ENCODE results near the gene ZNF446.
"Not testable (repeated sequence)": the region's sequence is repeated elsewhere in the genome, so short reads cannot be mapped to it uniquely, and the experiment has no call there.

Gene ZNF446

GRCh38 chr19:58475714-58476497 lies at the start of gene ZNF446:
ZNF446 (plus strand) TSS chr19:58476352; CDS start chr19:58477219, 867 bp downstream.
- Histone ChIP-seq H3K9me3 (no peaks in the 10 kb centered on the region), H3K4me1 (peaks cover 9% of the 10 kb centered on the region), H3K27me3 (ENCODE audit: low read depth) (no peaks in the 10 kb centered on the region), H3K4me3 (peak within 1 kb of the TSS; percentile 48), H3K36me3 (replicated peaks) (peaks cover 17% of the 10 kb centered on the region)
- DNase-seq (ENCODE audit: low spot score in 2 of 2): peak; percentile 92 to 97
- in situ Hi-C loops (cut with MboI; ENCODE audit: low sequenced_read_pairs): no loop called here

GRCh38 chr19:58428617-58429016 lies 47.5 kb upstream of the ZNF446 start:
- no peak for DNase-seq (ENCODE audit: low spot score in 2 of 2)
- no peaks in the 10 kb centered on the region for H3K36me3 ChIP-seq (replicated peaks)
- no peak overlapping the region for H3K4me3 ChIP-seq
- H3K9me3 ChIP-seq: peaks cover 8% of the 10 kb centered on the region
- H3K4me1 ChIP-seq: no peaks in the 10 kb centered on the region
- in situ Hi-C loops (cut with MboI; ENCODE audit: low sequenced_read_pairs): no loop called here
- no peaks in the 10 kb centered on the region for H3K27me3 ChIP-seq (ENCODE audit: low read depth)

DNA sequence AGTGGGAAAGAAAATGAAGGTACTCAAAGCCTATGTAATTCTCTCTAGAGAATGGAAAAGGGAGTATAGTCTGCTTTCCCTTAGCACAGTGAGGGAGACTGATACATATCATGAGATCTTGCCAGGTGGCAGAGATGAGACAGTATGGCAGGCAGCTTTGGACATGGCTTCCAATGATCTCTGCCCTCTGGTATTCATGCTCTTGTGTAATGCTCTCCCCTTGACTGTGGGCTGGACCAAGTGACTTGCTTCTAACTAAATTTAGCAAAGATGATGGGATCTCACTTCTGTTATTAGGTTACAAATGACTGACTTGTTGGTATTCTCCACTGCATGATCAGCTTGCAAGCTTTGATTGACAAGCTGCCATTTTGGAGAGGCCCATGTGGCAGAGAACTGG lies 46.4 kb upstream of the ZNF446 start:
- Histone ChIP-seq H3K9me3 (peaks cover 12% of the 10 kb centered on the region), H3K4me3 (no peak overlapping the region), H3K4me1 (no peaks in the 10 kb centered on the region), H3K36me3 (replicated peaks) (no peaks in the 10 kb centered on the region), H3K27me3 (ENCODE audit: low read depth) (no peaks in the 10 kb centered on the region)
- DNase-seq (ENCODE audit: low spot score in 2 of 2): no peak
- in situ Hi-C loops (cut with MboI; ENCODE audit: low sequenced_read_pairs): no loop called here

DNA sequence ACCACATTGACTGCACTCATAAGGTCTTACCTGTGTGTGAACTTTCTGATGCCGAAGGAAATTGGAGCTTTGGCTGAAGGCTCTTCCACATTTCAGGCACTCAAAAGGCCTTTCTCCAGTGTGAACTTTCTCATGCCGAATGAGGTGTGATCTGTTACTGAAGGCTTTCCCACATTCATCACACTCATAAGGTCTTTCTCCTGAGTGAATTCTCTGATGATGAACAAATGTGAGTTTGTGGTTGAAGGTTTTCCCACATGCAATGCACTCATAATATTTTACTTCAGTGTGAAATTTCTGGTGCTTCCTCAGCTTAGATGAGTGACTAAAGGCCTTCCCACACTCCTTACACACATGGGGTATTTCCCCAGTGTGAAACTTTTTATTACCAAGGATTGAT lies 41.9 kb upstream of the ZNF446 start:
- in situ Hi-C loops (cut with MboI; ENCODE audit: low sequenced_read_pairs): no loop called here
- peaks cover 12% of the 10 kb centered on the region for H3K9me3 ChIP-seq
- H3K4me1 ChIP-seq: no peaks in the 10 kb centered on the region
- no peaks in the 10 kb centered on the region for H3K36me3 ChIP-seq (replicated peaks)
- DNase-seq (ENCODE audit: low spot score in 2 of 2): no peak
- no peak overlapping the region for H3K4me3 ChIP-seq
- H3K27me3 ChIP-seq (ENCODE audit: low read depth): no peaks in the 10 kb centered on the region

DNA sequence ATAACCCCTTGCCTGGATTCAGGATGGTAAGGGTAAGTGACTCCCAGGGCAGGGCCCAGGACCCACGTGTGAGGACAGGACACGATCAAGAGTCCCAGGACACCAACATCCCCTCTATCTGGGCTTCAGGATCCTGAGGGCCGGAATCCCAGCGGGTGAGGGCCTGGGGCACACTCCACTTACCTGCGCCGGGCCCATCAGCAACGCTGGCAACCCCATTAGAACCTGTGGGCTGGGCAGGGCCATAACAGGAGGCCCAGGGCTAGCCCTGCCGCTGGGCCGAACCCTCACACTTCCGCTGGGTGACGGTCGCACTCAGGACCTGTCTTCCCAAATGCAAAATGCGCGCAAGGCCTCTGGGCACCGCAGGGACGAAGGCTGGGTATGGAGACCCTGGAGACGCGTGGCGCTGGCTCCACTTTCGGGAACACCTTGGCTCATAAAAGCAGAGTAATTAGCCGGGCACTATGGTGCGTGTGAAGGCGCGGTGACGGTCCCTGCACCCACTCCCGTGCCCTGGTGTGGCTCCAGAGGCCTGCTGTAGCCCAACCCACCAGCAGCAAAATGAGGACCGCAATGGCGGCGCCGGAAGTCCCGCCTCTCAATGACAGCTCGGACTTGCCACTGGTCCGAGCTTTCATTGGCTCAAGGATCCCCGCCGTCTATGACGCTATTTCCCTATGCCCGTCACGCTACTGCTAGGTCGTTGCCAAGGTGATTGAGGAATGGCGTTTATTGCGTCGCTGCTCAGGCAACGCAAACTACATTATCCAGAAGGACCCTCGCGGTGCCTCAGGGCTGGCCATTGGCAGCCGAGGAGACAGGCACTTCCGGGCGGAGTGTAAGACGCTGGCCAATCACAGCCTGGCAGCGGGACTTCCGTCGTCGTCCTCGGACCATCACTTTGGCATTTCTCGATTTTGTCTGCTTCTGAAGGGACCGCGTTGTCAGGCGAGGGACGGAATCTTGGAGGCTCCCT lies 36.3 kb upstream of the ZNF446 start, which contains the start of gene ZNF132:
ZNF132 (minus strand) TSS at position 578 of the 979 bp plus-strand sequence; CDS start at position 246, 332 bp downstream.
- H3K9me3 ChIP-seq: peaks cover 2% of the 10 kb centered on the region; the same call in 1 of the 2 replicates
- H3K4me3 ChIP-seq: no peak within 1 kb of the TSS
- DNase-seq (ENCODE audit: low spot score in 2 of 2): no peak
- in situ Hi-C loops (cut with MboI; ENCODE audit: low sequenced_read_pairs): no loop called here
- H3K27me3 ChIP-seq (ENCODE audit: low read depth): no peaks in the 10 kb centered on the region
- no peaks in the 10 kb centered on the region for H3K36me3 ChIP-seq (replicated peaks)
- no peaks in the 10 kb centered on the region for H3K4me1 ChIP-seq

- Histone ChIP-seq H3K4me3 (no peak overlapping the region), H3K9me3 (peaks cover 2% of the 10 kb centered on the region; the same call in 1 of the 2 replicates), H3K4me1 (no peaks in the 10 kb centered on the region), H3K36me3 (replicated peaks) (no peaks in the 10 kb centered on the region), H3K27me3 (ENCODE audit: low read depth) (no peaks in the 10 kb centered on the region)
- no peak for DNase-seq (ENCODE audit: low spot score in 2 of 2)
- in situ Hi-C loops (cut with MboI; ENCODE audit: low sequenced_read_pairs): no loop called here
Measured at GRCh38 chr19:58440556-58440955, 35.6 kb upstream of the ZNF446 start.

DNA sequence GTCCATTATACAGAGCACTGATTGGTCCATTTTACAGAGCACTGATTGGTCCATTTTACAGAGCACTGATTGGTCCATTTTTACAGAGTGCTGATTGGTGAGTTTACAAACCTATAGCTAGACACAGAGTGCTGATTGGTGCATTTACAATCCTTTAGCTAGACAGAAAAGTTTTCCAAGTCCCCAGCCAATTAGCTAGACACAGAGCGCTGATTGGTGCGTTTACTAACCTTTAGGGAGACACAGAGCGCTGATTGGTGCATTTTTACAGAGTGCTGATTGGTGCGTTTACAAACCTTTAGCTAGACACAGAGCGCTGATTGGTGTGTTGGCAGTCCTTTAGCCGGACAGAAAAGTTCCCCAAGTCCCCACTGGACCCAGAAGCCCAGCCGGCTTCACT lies 33.2 kb upstream of the ZNF446 start:
- H3K27me3 ChIP-seq (ENCODE audit: low read depth); H3K36me3 ChIP-seq (replicated peaks); H3K4me3 ChIP-seq; in situ Hi-C loops (cut with MboI; ENCODE audit: low sequenced_read_pairs); DNase-seq (ENCODE audit: low spot score in 2 of 2); H3K4me1 ChIP-seq; H3K9me3 ChIP-seq: not testable (repeated sequence)

GRCh38 chr19:58448860-58449259 lies 27.3 kb upstream of the ZNF446 start:
- DNase-seq (ENCODE audit: low spot score in 2 of 2); in situ Hi-C loops (cut with MboI; ENCODE audit: low sequenced_read_pairs); H3K36me3 ChIP-seq (replicated peaks); H3K27me3 ChIP-seq (ENCODE audit: low read depth); H3K4me1 ChIP-seq; H3K4me3 ChIP-seq: not testable (repeated sequence)
- H3K9me3 ChIP-seq: peaks cover 16% of the 10 kb centered on the region

GRCh38 chr19:58449980-58450379 lies 26.2 kb upstream of the ZNF446 start:
- H3K4me3 ChIP-seq; H3K27me3 ChIP-seq (ENCODE audit: low read depth); DNase-seq (ENCODE audit: low spot score in 2 of 2); H3K36me3 ChIP-seq (replicated peaks); in situ Hi-C loops (cut with MboI; ENCODE audit: low sequenced_read_pairs); H3K4me1 ChIP-seq: not testable (repeated sequence)
- peaks cover 16% of the 10 kb centered on the region for H3K9me3 ChIP-seq

DNA sequence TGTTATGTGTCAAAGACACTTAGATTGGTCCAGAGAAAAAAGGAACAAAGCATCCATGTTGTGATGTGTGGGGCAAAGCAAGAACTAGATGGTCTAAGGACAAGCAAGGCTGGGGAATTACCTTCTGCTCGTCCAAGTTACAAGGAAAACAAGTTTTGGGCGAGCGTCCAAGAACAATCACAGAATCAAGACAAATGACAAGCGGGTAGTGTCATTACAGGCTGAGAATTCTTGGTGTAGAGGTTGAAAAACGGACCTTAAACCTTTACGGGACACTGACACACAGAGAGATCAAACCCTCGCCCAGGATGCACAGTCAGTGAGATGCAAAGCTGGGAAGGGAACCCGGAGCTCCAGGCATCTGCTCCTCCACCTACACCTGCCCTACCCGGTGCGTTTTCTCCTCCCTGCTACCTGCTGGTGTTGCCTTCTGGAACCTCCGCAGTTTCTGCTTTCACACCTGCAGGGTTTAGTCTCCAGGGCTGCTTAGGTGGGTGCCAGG lies 25.2 kb upstream of the ZNF446 start:
- DNase-seq (ENCODE audit: low spot score in 2 of 2): no peak
- Histone ChIP-seq H3K4me1 (peaks cover 3% of the 10 kb centered on the region; the same call in 1 of the 2 replicates), H3K27me3 (ENCODE audit: low read depth) (no peaks in the 10 kb centered on the region), H3K9me3 (peaks cover 16% of the 10 kb centered on the region), H3K4me3 (peak overlapping the region; percentile 81), H3K36me3 (replicated peaks) (no peaks in the 10 kb centered on the region; the same call in 1 of the 2 replicates)
- in situ Hi-C loops (cut with MboI; ENCODE audit: low sequenced_read_pairs): no loop called here

GRCh38 chr19:58451358-58452101 lies 24.6 kb upstream of the ZNF446 start, which contains the start of gene ZNF324B:
ZNF324B (plus strand) TSS chr19:58451622; CDS start chr19:58453702, 2,080 bp downstream.
- H3K36me3 ChIP-seq (replicated peaks): peaks cover 3% of the 10 kb centered on the region; the same call in 1 of the 2 replicates
- H3K27me3 ChIP-seq (ENCODE audit: low read depth): no peaks in the 10 kb centered on the region
- in situ Hi-C loops (cut with MboI; ENCODE audit: low sequenced_read_pairs): no loop called here
- H3K9me3 ChIP-seq: peaks cover 16% of the 10 kb centered on the region
- peak; percentile 96 to 98 for DNase-seq (ENCODE audit: low spot score in 2 of 2)
- peaks cover 3% of the 10 kb centered on the region; the same call in 1 of the 2 replicates for H3K4me1 ChIP-seq
- H3K4me3 ChIP-seq: peak within 1 kb of the TSS; percentile 81

DNA sequence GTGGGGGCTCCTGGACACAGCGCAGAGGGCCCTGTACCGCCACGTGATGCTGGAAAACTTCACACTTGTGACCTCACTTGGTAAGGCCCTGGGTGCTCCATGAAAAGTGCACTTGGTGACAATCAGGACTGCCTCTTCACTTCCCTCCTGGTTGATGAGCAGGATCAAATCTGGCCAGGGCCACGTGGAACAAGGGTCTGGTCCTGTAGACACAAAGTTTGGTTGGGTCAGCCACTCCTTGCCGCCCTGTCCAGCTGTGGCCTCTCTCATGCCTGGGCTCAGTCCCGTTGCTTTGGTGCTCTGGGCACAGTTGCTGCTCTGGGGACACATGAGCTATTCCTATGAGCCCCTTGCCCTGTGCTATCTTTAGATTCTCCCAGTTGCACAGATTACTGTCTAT lies 22.4 kb upstream of the ZNF446 start:
- Histone ChIP-seq H3K27me3 (ENCODE audit: low read depth) (no peaks in the 10 kb centered on the region), H3K4me1 (peaks cover 3% of the 10 kb centered on the region; the same call in 1 of the 2 replicates), H3K4me3 (no peak overlapping the region), H3K36me3 (replicated peaks) (peaks cover 3% of the 10 kb centered on the region; the same call in 1 of the 2 replicates), H3K9me3 (peaks cover 3% of the 10 kb centered on the region)
- in situ Hi-C loops (cut with MboI; ENCODE audit: low sequenced_read_pairs): no loop called here
- DNase-seq (ENCODE audit: low spot score in 2 of 2): no peak

DNA sequence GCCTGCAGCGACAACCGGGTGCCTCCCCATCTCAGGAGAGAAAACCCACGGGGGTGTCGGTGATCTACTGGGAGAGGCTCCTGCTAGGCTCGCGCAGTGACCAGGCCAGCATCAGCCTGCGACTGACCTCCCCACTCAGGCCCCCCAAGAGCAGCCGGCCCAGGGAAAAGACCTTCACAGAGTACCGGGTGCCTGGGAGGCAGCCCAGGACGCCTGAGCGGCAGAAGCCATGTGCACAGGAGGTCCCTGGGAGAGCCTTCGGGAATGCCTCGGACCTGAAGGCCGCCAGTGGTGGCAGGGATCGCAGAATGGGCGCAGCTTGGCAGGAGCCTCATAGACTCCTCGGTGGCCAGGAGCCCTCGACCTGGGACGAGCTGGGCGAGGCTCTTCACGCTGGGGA lies 20.8 kb upstream of the ZNF446 start:
- Histone ChIP-seq H3K27me3 (ENCODE audit: low read depth) (no peaks in the 10 kb centered on the region), H3K4me1 (peaks cover 3% of the 10 kb centered on the region; the same call in 1 of the 2 replicates), H3K4me3 (no peak overlapping the region), H3K36me3 (replicated peaks) (peaks cover 6% of the 10 kb centered on the region; the same call in 1 of the 2 replicates), H3K9me3 (no peaks in the 10 kb centered on the region; the same call in 1 of the 2 replicates)
- no peak for DNase-seq (ENCODE audit: low spot score in 2 of 2)
- in situ Hi-C loops (cut with MboI; ENCODE audit: low sequenced_read_pairs): no loop called here
